HG03039 (cell line): ENCODE results near the gene PIK3C2G.
"Not testable (repeated sequence)": the region's sequence is repeated elsewhere in the genome, so short reads cannot be mapped to it uniquely, and the experiment has no call there.

ENCODE experiments used
- ATAC-seq: cut with Tn5 transposase; IDR thresholded peaks from one replicate; pipeline ENCODE4 v1.9.1; 2021; ENCODE audit warnings: mild to moderate bottlenecking, moderate library complexity; ENCODE audit not compliant: unreplicated experiment

The PIK3C2G gene

DNA sequence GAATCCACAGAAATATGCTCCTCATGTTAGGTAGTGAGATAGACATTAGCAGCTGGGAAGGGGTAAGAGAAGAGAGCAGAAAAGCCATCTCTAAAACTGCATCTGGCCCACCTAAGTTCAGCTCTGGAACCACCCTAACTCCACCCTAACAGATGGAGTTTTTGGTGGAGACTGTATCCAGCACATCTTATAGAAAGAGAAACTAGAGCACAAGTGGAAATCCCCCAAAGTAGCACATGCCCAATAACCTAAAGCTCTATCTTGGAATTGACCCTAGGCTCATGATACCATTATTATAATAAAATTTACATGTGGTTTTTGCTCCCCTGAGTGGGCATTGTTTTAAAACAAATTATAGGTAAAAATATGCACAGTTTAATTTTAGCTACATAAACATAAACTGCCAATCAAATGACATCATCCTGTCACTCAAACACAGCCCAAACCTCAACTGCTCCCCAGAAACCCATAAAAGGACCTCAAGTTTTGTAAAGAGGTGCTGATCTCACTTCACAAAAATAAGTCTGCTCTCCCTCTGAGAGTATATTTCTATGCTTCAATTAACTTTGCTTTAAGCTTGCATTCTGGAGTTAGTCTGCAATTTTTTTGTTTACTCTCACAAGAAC, 206.4 kb downstream of the PIK3C2G start:
- ATAC-seq: no peak

DNA sequence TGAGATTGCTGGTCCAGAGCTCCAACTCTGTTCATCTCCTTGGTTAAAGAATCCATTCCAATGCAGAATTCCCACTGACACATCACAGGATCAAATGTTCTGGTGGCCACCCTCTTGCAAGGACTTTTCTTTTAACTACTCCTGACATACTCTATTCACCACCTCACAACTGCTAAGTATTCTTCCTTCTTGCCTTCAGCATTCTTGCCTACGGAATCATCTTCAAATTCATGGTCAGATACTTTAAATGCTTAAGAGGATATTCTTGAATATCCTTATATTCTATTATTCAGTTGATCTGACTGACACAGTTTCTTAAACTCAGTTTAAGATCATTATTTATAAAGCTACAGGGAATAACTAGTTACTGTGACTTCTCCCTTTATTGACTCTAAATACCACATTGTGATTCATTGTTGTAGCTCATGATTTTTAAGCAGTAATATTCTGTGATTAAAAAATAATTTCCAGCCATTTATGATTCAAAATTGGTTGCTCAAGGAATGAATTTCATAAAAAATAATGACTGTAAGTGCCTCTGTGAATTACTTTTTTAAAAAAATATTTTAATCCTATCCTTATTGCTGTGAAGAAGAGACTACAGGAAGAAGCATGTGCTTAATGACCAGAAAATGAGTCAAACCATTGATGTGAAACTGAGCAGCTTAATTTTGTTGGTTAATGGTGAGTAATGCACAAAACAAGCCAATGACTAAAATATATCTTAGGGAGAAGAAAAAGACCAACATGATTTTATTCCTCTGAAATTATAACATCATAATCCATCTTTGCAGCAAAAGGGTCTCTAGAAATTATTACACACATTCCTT, 207.1 kb downstream of the PIK3C2G start:
- ATAC-seq: no peak

DNA sequence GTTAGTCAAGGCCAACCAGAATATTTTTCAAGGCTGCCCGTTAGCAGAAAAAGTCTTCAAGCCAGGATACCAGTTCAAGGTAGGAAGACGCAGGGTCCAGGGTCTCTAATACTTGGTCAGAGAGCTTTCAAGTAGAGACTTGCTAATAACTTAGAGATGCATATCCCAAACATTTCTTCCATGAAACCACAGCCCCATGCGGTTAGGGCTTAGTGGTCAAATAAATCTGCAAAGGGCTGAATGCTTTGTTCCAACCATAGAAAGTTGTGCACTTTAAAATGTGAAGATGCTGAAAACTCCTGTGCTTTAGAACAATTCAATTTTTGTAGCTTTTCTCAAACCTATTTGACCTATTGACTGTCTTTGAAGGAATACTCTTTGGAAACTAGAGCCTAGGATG, 208.9 kb downstream of the PIK3C2G start:
- ATAC-seq: no peak

DNA sequence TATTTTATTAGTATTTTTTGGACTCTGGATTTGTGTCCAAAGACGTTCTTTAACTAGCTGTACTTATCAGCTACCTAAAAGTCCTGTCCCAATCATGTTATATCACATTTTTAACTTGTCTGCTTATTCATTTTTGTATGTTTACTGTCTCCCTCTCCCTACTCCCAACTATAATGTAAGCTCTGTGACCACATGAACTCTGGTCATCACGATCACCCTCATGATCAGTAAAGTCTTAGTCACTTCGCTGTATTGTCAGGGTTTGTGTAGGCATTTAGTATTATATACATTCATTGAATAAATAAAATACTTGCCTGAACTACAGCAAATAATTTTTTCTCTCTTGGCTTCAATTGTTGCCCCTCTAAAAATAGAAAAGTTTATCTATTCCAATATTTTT, 211.0 kb downstream of the PIK3C2G start:
- no peak for ATAC-seq

DNA sequence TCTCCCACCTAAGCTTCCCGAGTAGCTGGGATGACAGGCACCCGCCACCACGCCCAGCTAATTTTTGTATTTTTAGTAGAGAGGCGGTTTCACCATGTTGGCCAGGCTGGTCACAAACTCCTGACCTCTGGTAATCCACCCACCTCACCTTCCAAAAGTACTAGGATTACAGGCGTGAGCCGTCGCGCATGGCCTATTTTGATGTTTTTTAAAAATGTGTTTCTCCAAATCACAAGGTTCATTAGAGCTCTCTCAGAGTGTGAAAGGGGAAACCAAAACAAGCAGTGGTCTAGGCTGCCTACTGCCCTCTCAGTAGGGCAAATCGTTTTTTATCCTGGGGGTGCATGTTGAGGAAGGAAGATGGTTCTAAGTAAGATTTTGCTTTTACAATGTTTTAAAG, 211.5 kb downstream of the PIK3C2G start:
- ATAC-seq: no peak

DNA sequence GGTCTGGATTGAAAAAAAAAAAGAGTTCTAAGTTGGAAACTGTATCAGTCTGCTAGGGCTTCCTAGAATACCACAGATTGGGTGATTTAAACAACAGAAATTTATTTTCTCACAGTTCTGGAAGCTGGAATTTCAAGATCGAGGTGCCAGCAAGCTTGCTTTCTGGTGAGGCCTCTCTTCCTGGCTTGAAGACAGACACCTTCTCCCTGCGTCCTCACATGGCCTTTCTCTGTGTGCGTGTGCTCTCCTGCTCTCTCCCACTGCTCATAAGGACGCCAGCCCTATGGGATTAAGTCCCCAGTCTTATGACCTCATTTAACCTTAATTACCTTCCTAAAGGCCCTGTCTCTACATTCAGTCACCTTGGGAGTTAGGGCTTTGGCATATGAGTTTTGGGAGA, 215.5 kb downstream of the PIK3C2G start:
- ATAC-seq: no peak

DNA sequence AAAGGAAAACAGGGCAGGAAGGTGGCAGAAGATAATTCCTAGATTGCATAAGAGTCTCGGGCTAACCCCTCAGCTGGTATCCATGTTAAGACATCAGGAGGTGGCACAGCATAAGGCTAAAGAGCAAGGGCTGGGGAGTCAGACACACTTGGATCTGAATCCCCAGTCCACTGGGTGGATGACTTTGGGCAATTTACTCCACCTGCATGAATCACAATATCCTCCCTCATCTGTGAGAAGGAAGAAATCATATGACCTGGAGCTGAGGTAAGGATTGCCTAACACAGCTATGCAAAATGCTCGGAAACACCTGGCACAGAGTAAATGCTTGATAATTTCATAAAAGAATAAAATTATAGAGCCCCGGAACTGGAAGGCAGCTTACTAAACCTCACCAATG, 217.9 kb downstream of the PIK3C2G start:
- no peak for ATAC-seq

DNA sequence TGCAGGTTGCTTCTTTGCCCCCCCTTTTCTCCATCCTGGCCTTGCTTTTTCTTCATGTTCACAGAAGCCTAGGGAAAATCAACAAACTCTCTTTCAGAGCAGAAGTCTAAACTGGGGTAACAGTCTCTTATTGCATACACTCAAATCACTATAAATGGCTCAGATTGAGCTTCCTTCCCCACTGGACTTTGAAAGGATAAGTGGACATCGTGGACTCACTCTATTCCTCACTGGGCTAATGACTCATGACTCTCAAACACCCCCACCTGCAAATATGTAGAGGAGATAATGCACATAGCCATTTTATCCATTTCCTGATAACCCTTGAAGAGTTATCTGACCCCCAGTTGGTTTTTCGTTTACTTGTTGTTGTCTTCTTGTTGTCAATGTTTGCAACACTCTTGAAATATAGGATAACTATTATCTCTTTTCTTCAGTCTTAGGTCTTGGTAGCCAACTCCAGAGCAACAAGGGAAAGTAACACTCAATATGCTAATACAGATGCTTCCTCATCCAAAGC, 221.3 kb downstream of the PIK3C2G start:
- no peak for ATAC-seq

DNA sequence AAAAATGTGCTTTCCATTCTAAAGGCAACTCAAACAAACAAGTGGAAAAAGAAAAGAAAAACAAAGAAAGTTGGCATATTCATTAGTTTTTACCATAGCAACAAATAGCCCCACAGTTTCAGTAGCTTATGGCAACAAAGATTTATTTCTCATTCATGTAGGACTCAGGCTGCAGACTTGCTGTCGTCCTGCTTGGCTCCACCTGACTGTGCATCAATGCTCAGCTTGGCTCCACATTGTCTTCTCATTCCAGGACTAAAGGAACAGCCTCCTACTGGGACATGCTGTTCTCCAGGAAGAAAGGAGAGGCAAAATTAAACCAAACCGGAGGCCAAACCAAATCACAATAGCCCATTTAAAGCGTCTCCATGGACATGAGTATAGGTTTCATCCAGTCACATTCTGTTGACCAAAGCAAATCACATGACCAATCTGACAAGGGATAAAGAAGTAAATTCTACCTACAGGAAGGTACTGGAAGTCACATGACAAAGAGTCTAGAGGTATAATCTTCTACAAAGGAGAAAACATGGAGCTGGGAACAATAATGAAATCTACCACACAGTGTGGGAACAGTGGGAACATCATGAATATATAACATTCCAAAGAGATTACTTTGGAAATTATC, 222.5 kb downstream of the PIK3C2G start:
- ATAC-seq: no peak

DNA sequence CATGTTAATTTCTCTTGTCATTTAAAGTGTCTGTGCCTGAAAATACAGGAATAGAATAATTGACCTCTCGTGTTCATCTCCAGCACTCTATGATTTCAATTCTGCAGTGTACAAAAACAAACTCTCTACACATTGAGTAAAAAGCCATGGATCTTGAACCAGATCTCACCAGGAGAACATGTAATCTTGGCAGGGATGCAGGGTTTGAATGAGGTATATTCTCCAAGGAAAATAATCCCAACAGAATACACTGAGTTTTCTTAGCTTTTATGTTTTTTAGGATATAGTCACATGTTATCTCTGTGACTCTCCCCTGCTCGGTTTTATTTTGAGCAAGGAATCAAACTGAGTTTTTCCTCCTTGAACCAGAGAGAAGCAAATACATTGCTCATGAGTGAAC, 224.7 kb downstream of the PIK3C2G start:
- ATAC-seq: no peak

DNA sequence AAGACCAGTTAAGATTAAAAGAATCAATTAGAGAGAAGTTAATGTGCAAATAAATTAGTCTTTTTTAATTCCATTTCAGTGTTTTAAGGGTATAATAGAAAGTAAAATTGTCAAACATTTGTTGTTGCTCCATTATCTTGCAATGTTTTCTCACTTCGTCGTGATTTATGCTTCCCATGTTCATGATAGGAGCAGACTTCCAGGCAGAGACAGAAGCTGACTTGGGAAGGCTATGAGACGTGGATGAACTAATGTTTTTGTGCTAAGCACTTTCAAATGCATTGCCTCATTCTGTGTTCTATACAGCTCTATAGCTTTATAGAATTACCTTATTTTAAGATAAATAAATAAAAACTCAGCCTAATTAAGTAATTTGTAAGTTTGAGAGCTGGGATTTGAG, 226.2 kb downstream of the PIK3C2G start:
- ATAC-seq: no peak

DNA sequence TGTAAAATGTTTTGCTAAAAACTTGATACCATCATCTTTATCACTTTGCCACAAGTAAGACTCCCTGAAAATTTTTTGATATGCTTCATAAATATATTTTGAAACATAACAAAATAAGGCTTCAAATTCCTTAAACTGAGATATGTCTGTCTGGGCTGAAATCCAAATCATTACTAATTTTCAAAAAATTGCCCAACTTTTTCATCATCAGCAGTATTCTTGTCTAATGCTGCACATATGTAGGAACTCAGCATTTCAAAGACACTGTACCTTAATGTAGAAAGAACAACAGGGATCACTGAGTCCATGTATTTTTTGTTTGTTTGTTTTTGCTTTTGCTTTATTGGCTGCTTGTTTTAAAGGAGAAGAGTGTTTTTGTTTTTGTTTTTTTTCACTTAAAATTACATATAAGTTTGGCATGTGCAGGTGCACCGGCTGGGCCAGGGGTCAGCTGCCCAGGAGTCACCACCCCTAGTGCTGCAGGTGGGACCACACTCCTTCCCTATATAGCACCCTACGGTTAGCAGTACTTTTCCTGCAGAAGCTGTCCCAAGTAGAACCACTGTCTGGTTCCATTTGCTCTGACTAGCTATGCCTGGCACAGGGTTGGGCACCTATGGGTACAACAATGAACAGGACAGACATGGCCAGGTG, 231.2 kb downstream of the PIK3C2G start:
- no peak for ATAC-seq

DNA sequence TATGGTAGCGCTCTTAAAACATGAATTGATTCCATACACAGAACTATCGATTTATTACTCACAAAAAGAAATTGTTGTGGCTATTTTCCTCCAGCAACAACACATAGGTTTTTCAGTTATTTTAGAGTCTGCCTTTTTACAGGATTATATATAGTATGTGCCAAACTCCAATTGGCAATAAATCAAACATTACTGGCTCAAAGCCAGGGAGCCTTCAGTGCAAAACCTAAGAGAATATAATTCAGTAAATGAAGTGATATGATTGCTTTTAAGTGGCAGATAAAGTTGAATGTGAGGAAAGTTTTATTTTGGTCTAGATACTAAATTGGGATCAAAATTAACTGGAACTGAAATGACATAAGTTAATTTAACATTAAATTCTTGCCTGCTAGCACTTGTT, 234.8 kb downstream of the PIK3C2G start:
- ATAC-seq: no peak

DNA sequence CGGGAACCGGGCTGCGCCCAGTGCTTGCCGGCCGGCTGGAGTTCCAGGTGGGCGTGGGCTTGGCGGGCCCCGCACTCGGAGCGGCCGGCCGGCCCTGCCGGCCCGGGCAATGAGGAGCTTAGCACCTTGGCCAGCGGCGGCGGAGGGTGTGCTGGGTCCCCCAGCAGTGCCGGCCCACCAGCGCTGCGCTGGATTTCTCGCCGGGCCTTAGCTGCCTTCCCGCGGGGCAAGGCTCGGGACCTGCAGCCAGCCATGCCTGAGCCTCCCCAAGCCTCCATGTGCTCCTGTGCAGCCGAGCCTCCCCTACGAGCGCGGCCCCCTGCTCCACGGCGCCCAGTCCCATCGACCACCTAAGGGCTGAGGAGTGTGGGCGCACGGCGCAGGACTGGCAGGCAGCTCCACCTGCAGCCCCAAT, 238.8 kb downstream of the PIK3C2G start:
- not testable (repeated sequence) for ATAC-seq

DNA sequence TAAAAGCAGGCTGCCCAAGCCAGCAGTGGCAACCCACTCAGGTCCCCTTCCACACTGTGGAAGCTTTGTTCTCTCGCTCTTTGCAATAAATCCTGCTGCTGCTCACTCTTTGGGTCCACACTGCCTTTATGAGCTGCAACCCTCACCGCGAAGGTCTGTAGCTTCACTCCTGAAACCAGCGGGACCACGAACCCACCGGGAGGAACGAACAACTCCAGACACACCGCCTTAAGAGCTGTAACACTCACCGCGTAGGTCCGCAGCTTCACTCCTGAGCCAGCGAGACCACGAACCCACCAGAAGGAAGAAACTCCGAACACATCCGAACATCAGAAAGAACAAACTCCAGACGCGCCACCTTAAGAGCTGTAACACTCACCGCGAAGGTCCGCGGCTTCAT, 239.4 kb downstream of the PIK3C2G start:
- not testable (repeated sequence) for ATAC-seq

DNA sequence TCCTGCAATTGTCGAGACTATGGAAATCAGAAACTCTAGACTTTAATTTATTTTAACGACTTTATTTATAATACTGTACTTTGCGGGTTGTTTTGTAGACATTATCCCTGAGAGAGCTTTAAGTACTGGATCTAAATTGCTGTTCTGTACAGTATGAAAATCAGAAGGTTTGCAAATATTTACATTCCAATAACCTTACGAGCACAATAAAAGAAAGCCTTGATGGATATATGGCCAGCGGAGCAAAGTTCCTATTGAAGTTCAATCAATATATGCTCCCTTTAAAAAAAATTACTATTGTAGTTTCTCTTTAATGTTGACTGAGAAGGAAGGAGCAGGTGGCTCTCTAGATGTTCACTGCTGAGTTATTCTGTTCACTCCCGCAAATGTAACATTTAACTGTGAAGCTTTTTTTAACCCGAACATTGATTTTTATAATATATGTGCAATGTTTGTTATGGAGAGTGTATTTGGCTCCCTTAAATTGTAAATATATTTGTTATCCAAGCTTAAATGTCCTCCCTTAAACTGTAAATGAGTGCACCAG, 241.2 kb downstream of the PIK3C2G start:
- ATAC-seq: no peak

DNA sequence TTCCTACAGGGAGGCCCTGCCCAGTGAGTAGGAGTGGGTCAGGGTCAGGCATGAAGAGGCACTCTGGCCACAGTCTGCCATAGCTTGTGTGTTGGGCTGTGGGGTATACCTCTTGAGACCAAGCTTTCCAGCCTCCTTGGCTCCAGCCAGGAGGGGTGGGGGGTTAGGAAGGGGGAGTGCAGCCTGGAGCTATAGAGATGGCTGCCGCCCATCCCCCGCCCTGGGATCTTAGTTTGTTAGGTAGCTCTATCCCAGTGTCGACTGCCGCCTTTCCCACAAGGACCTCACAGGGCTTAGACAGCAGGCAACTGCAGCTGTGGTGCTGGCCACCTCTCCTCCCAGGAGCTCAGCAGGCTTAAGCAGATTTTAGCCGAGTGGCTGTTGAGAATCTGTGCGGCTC, 260.1 kb downstream of the PIK3C2G start:
- ATAC-seq: no peak

DNA sequence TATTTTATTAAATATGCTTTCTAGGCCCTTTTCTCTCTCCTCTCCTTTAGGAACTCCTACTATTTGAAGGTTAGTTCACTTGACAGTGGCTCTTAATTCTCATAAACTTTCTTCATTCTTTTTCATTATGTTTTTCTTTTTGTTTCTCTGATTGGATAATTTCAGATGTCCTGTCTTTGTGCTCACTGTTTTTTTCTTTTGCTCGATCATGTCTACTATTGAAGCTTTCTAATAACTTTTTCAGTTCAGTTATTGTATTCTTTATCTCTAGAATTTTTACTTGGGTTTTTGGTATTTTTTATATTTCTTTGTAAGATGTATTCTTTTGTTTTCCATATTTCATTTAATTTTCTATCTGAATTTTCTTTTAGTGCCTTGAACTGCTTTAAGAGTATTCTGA, 261.5 kb downstream of the PIK3C2G start:
- no peak for ATAC-seq

DNA sequence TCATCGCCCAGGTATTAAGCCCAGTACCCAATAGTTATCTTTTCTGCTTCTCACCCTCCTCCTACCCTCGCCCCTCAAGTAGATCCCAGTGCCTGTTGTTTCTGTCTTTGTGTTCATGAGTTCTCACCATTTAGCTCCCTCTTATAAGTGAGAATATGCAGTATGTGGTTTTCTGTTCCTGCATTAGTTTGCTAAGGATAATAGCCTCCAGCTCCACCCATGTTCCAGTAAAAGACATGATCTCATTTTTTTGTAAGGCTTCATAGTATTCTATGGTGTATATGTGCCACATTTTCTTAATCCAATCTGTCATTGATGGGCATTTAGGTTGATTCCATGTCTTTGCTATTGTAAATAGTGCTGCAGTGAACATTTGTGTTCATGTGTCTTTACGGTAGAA, 281.2 kb downstream of the PIK3C2G start:
- ATAC-seq: not testable (repeated sequence)

DNA sequence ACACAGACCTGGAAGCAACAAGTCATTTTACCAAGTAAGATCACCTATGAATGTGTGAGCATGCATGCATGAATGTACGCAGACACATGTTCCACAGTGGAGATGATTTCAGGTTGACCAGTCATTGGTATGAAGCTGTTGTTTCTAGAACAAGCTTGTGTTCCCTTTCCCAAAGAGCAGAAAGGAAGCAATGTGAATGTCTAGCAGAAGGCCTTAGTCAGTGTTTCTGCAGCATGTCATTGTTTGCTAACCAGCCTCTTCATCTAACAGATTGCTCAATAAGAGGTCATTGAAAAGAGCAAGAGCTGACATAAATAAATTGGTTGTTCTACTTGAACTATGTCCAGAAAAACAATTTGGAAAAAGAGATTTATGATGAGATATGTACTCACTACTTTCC, 285.1 kb downstream of the PIK3C2G start:
- no peak for ATAC-seq

DNA sequence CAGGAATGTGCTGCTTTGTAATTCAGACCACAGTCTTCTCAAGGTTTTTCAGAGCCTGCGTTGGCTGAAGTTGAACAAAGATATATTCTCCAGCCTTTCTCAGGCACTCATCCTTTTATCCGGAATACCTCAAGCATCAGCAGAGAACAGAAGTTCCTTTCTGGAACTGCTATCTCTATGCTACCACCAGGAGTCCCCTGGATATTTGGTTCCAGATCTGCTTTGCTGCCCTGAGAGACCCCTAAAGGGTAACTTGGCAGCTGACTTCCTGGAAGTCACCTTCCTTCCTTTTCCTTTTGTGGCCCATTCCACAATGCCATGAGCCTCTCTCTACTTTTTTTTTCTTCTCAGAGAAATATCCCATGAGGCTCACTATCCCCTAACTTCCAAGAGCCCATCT, 288.3 kb downstream of the PIK3C2G start:
- ATAC-seq: no peak
